Activated naive CD8-positive, alpha-beta T cell treated with anti-CD3 and anti-CD28 coated beads, Interleukin-2, amount 50 U/mL, for 16 hours (primary cell): ENCODE measurements around the gene YARS1.

Experiments used
- DNase-seq: peaks from one replicate; pipeline ENCODE4 v3.0.0-alpha.2; 2020; ENCODE audit warnings: low read depth, low spot score

Gene YARS1

DNA sequence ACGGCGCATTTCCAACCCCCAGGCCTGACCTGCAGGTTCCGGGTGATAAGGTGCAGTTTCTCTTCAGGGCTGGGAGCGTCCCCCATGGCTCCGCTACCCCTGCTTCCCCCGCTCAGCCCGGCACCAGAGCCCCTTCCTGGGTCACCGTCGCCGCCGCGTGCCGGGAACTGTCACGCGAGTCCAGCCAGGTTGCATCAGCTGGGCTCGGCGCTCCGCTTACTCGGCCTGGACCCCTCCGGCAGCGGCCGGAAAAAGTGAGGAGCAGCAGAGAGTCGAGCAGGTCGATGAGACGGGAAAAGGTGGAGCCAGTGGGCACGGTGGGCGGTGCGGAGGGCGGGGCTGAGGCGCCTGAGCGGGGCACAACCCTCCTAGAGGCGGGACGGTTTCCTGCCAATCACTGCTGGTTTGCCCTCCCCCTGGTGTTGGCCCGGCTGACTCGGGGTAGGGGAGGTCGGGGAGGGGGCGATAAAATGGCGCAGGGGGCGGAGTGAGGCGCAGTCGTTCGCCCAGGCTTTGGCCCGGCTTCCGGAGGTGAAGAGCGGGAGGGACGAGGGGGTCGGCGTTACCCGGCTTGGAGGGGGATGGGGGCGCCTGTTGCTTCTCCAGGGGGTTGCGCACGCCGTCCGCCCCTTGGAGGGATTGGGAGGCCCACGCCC lies at the start of gene YARS1, which contains the start of gene S100PBP:
Gene YARS1, minus strand, starts transcription at position 200 of the 656 bp plus-strand sequence. Its CDS starts 114 bp downstream, at position 86.
Gene S100PBP, plus strand, starts transcription at position 495 of the 656 bp plus-strand sequence. CDS start 8,447 bp downstream, outside the sequence.
- DNase-seq = peak; percentile 99

GRCh38 chr1:32865639-32866405 lies 48.7 kb upstream of the YARS1 start:
- no peak for DNase-seq

- DNase-seq = no peak
Observed at GRCh38 chr1:32864375-32865019, 47.3 kb upstream of the YARS1 start.

DNA sequence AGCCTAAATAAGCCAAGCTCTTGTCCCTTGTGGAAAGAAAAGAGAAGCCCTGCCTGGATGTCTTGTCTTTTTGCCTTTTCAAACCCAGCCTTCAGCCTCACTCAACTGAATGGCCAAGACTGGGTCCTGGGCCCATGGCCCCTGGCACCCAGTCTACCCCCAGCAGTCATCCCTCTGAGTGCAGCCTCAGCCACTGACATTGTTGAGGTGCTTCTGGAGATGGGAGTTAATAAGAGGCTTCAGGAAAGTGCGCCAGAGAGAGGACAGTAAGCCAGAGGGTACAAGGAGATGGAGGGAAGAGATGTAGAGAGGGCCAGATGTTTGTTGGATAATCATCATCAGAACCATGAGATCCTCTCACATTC lies 46.7 kb upstream of the YARS1 start:
- no peak for DNase-seq

DNA sequence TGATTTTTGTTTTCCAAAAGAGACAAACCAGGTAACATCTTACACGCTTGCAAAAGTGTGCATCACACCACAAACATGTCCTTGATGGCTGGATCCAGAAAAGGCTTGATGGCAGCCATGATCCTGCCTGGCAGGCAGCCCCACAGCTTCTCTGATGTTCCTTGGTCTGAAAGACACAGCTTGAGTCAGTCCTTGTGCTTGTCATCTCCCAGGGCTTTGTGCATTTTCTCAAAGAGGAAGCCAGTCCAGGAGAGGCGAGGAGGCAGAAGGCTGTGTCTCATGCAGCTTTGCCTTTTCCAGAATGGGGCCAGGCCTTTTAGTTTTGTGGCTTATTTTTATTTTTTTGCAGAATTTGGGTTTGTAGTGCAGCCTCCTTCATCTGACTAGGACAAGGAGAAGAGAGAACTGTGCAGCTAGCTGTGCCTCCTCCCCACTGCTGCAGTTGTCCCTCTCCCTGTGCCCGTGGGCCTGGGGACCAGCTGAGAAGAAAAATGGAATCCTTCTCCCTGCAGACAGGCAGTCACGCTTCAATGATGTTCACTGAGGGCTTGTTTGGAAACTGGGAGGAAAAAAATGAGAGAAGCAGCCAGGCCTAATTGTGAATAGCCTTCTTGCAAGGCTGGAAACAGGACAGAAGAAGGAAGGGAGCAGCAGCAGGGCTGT lies 46.2 kb upstream of the YARS1 start:
- no peak for DNase-seq

GRCh38 chr1:32861904-32862695 lies 44.9 kb upstream of the YARS1 start:
- DNase-seq = no peak

- DNase-seq = no peak
Observed at GRCh38 chr1:32860566-32860965, 43.4 kb upstream of the YARS1 start.

GRCh38 chr1:32859915-32860314 lies 42.8 kb upstream of the YARS1 start:
- DNase-seq = no peak

GRCh38 chr1:32858791-32859190 lies 41.6 kb upstream of the YARS1 start:
- no peak for DNase-seq

DNA sequence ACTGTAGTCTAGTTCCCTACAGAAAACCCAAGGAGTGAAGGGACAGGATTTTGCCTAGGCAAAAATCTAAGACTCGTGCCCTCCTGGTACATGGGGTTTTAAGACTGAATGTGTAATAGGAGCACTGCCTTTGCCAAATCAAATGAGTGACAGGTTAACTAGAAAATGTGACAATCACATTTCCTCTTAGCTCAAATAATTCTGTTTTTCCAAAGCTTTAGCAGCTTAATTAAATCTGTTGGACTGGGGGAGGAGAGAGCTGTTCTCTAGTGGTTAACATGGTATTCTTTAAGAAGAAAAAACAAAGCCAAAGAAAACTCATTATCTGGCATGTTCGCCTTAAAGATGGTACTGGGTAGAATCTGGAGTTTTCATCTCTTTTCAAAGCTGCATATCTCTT lies 41.0 kb upstream of the YARS1 start:
- no peak for DNase-seq

GRCh38 chr1:32855861-32856617 lies 38.9 kb upstream of the YARS1 start:
- DNase-seq = no peak

- DNase-seq = no peak
Observed at GRCh38 chr1:32848354-32849063, 31.4 kb upstream of the YARS1 start.

GRCh38 chr1:32831878-32832277 lies 14.7 kb upstream of the YARS1 start:
- no peak for DNase-seq

DNA sequence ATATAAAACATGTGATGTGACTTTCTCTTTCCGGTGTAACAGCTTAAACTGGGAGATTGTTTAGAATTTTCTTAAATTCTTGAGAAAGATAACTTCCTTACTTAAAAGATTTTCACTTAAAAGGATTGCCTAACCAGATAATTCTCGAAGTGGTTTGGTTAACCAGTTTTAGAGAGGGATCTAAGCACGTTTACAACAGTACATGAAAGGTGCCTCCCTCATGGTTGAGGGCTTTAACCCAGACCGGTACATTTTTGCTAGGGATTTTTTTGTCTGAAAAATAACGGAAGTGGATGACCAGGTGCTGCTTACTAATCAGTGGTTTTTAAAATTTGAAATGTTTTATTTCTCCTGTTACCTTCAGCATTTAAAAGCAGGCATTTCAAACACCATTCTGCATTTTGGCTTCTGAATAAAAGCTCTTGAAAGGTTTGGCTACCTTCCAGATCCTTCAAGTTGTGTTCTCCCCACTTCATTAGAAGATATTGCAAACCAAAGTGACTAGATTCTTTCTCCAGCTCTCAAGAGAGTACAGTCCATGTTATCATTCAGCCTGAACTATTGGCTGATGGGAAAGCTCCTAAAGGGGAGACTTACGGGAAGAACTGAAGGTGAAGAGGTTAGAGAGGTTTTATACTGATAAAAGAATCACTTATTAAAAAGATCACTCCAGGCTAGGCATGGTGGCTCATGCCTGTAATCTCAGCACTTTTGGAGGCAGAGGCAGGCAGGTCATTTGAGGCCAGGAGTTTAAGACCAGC lies 13.1 kb upstream of the YARS1 start:
- no peak for DNase-seq

- no peak for DNase-seq
Observed at GRCh38 chr1:32828341-32828740, 11.2 kb upstream of the YARS1 start.

- no peak for DNase-seq
Observed at GRCh38 chr1:32825181-32825580, 8.0 kb upstream of the YARS1 start.

- no peak for DNase-seq
Observed at GRCh38 chr1:32818804-32819541, 1.8 kb upstream of the YARS1 start.
